Pons (tissue), 1 donor: ENCODE results near the gene DDX46.
"Not testable (repeated sequence)": the region's sequence is repeated elsewhere in the genome, so short reads cannot be mapped to it uniquely, and the experiment has no call there.

Experiments used
- DNase-seq: peaks from one replicate; pipeline ENCODE4 v3.0.0-alpha.2; 2016; ENCODE audit warnings: low spot score

Gene DDX46

GRCh38 chr5:134844252-134844651 is 85.7 kb downstream of the DDX46 start:
- DNase-seq: no peak

GRCh38 chr5:134845335-134845851 is 86.8 kb downstream of the DDX46 start:
- no peak for DNase-seq

- DNase-seq: peak; percentile 94
Observed at GRCh38 chr5:134845852-134846640, 87.5 kb downstream of the DDX46 start, which contains the start of gene C5orf24. TSS of gene C5orf24 (plus strand) at chr5:134845968. CDS start at chr5:134854901, 8,933 bp downstream.

GRCh38 chr5:134846641-134846960 is 88.0 kb downstream of the DDX46 start:
- no peak for DNase-seq

GRCh38 chr5:134849434-134849933 is 90.9 kb downstream of the DDX46 start:
- not testable (repeated sequence) for DNase-seq

- no peak for DNase-seq
Observed at GRCh38 chr5:134851307-134851923, 92.8 kb downstream of the DDX46 start.

GRCh38 chr5:134856465-134856864 is 97.9 kb downstream of the DDX46 start:
- DNase-seq: not testable (repeated sequence)

- no peak for DNase-seq
Observed at GRCh38 chr5:134857401-134857800, 98.8 kb downstream of the DDX46 start.

GRCh38 chr5:134864707-134865106 is 106.1 kb downstream of the DDX46 start:
- DNase-seq: no peak

- no peak for DNase-seq
Observed at GRCh38 chr5:134873494-134873893, 114.9 kb downstream of the DDX46 start.

GRCh38 chr5:134873987-134874830 is 115.6 kb downstream of the DDX46 start, which contains the start of gene TXNDC15:
TSS of gene TXNDC15 (plus strand) at chr5:134874371. CDS start at chr5:134874428, 57 bp downstream.
- peak; percentile 84 for DNase-seq

GRCh38 chr5:134874831-134875655 is 116.5 kb downstream of the DDX46 start:
- peak; percentile 87 for DNase-seq

GRCh38 chr5:134877159-134877558 is 118.6 kb downstream of the DDX46 start:
- no peak for DNase-seq

GRCh38 chr5:134878403-134878802 is 119.8 kb downstream of the DDX46 start:
- DNase-seq: no peak

GRCh38 chr5:134879456-134879855 is 120.9 kb downstream of the DDX46 start:
- no peak for DNase-seq
